ENCODE measurements around the gene FAM171A1. TPM values are rescaled to one million over a fixed set of nuclear protein-coding genes. Genes with fewer than 3 reads are reported as not detected.

FAM171A1 gene
- polyA plus RNA-seq, 1 of the 3 experiments (the other 2 are of a cell fraction): 26.3 TPM

- no peak for TF ChIP-seq ZBTB33 (IDR thresholded peaks at IDR 0.05; ENCODE audit: borderline replicate concordance, low read depth)
- no peak for TF ChIP-seq EZH2phosphoT487 (IDR thresholded peaks at IDR 0.05; ENCODE audit: borderline replicate concordance, low read depth)
- peak; percentile 18; the same call in 1 of the 2 replicates for TF ChIP-seq POLR2AphosphoS5 (IDR thresholded peaks at IDR 0.05; ENCODE audit: low read depth, low read length)
- peak; percentile 56; the same call in 1 of the 2 replicates for TF ChIP-seq NFIC (IDR thresholded peaks at IDR 0.05; ENCODE audit: borderline replicate concordance)
- peak; percentile 67 for TF ChIP-seq MAX (IDR thresholded peaks at IDR 0.05; ENCODE audit: low read depth)
Measured at GRCh38 chr10:15197276-15197675, 173.8 kb downstream of the FAM171A1 start (continued).

- Histone ChIP-seq H3K79me2 (ENCODE audit: insufficient read depth) (no peaks in the 10 kb centered on the region), H4K20me1 (ENCODE audit: insufficient read depth) (no peaks in the 10 kb centered on the region), H3K4me2 (no peak overlapping the region), H3K36me3 (replicated peaks in 1 of 2; ENCODE audit: control insufficient read depth in 1 of 2, insufficient read depth in 2 of 2, low read length in 1 of 2) (no peaks in the 10 kb centered on the region), H3K9ac (no peak overlapping the region), H3K9me3 (no peaks in the 10 kb centered on the region), H3K4me1 (ENCODE audit: control insufficient read depth in 1 of 2, insufficient read depth in 2 of 2, low read depth in 1 of 2, low read length in 1 of 2) (peaks cover 0 to 28% of the 10 kb centered on the region in 2 experiments; a peak in 3 of 4 replicates), H3K9me2 (no peaks in the 10 kb centered on the region), H3F3A (replicated peaks; ENCODE audit: insufficient read depth) (peaks cover 19% of the 10 kb centered on the region), H3K4me3 (ENCODE audit: low read depth in 2 of 2, low read length in 1 of 2) (no peak overlapping the region), H3K27me3 (ENCODE audit: insufficient read depth) (no peaks in the 10 kb centered on the region), H2AFZ (ENCODE audit: low read depth) (no peak overlapping the region), H3K27ac (ENCODE audit: low read depth in 2 of 2, low read length in 1 of 2) (no peak overlapping the region)
- WGBS (ENCODE audit: low lambda C conversion rate): 95% methylated on average over 12 of the region's 12 CpGs
- TF ChIP-seq CTCF (IDR thresholded peaks at IDR 0.05) (no peak), USF2 (IDR thresholded peaks at IDR 0.05; ENCODE audit: borderline replicate concordance, low read depth, low read length) (no peak), EZH2phosphoT487 (IDR thresholded peaks at IDR 0.05; ENCODE audit: borderline replicate concordance, low read depth) (no peak), TCF12 (IDR thresholded peaks at IDR 0.05) (no peak), FOSL2 (IDR thresholded peaks at IDR 0.05; ENCODE audit: borderline replicate concordance, low read depth) (no peak), GABPA (IDR thresholded peaks at IDR 0.05; ENCODE audit: low read depth) (no peak), ZBTB33 (IDR thresholded peaks at IDR 0.05; ENCODE audit: borderline replicate concordance, low read depth) (no peak), CHD2 (IDR thresholded peaks at IDR 0.05; ENCODE audit: low read length, partially characterized antibody) (no peak), POLR2AphosphoS5 (IDR thresholded peaks at IDR 0.05; ENCODE audit: low read depth, low read length) (no peak), RFX5 (IDR thresholded peaks at IDR 0.05; ENCODE audit: low read length) (no peak), MAX (IDR thresholded peaks at IDR 0.05; ENCODE audit: low read depth) (no peak), RAD21 (IDR thresholded peaks at IDR 0.05; ENCODE audit: low read length) (no peak), FOXJ3 (CRISPR knock-in tag; IDR thresholded peaks at IDR 0.05) (no peak), IRF3 (IDR thresholded peaks at IDR 0.05; ENCODE audit: low read depth, low read length) (no peak), JUND (IDR thresholded peaks at IDR 0.05) (no peak), YY1 (IDR thresholded peaks at IDR 0.05; ENCODE audit: low read depth) (no peak), NRF1 (IDR thresholded peaks at IDR 0.05; ENCODE audit: low read depth, low read length) (no peak), GATA2 (CRISPR knock-in tag; IDR thresholded peaks at IDR 0.05) (no peak), NFIC (IDR thresholded peaks at IDR 0.05; ENCODE audit: borderline replicate concordance) (no peak)
- ChIA-PET CTCF (interaction anchor here (0.6 to 1.6 kb wide), 2 partner anchors 10 to 225 kb away, joined by 3 read pairs; no protein-coding TSS in a partner anchor), POLR2A (no interaction called here)
- DNase-seq: no peak
Measured at GRCh38 chr10:15196021-15196834, 174.9 kb downstream of the FAM171A1 start.
